ENCODE results near the gene EFCAB7. TPM values are rescaled to one million over a fixed set of nuclear protein-coding genes. Genes with fewer than 3 reads are reported as not detected.
A peak's percentile ranks its signal among the peaks of the same experiment; 100 is the strongest.

The EFCAB7 gene
- total and polyA plus RNA-seq, 2 of the 13 experiments (the other 11 are each of a cell fraction or from before 2014, with no cell fraction given) = 1.7 to 5.4 TPM

DNA sequence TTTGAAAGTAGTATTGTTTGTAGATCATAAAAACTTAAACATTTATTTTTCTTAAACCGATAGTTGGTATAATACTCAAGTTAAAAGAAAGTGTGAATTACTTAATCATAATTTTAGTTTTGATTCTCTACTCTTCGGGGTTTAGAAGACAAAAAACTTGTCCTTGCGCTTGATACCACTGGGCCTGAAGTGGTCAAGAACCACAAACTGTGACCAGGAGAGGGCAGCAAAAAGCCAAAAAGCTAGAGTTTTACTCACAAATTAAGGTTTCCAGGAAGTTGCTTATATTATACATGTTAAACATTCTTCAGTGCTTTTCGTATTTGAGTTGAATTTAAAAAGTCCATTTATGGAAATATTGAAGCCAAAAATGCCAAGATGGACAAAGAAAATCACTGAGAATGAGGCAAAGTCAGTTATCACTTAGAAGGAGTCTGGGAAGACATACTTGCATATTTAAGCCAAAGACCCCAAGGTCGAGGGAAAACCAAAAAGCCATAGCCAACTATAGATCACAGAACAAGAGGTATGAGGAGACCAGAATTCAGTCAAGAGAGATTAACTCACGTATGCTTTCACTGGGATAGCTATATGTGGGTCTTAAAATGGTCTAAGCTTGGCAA is 34.2 kb downstream of the EFCAB7 start:
- Histone ChIP-seq H3K27me3 (ENCODE audit: control insufficient read depth in 1 of 2, insufficient read depth in 2 of 2, low read length in 2 of 2) (no peaks in the 10 kb centered on the region), H3K4me3 (replicated peaks in 1 of 3; ENCODE audit: insufficient read depth in 1 of 3, low read depth in 2 of 3, low read length in 3 of 3) (no peak overlapping the region), H3K4me1 (ENCODE audit: insufficient read depth, low read length) (no peaks in the 10 kb centered on the region), H2AFZ (ENCODE audit: low read length) (no peak overlapping the region), H3K27ac (ENCODE audit: extremely low read length, insufficient read depth, low read length) (no peak overlapping the region), H3K9ac (ENCODE audit: insufficient read depth, low read depth, low read length) (no peak overlapping the region), H3K4me2 (ENCODE audit: low read depth, low read length) (no peak overlapping the region), H3K79me2 (ENCODE audit: insufficient read depth, low read length) (no peaks in the 10 kb centered on the region), H4K20me1 (ENCODE audit: insufficient read depth, low read length) (no peaks in the 10 kb centered on the region), H3K9me3 (ENCODE audit: low read length) (no peaks in the 10 kb centered on the region), H3K36me3 (replicated peaks in 1 of 2; ENCODE audit: control insufficient read depth in 1 of 2, insufficient read depth in 2 of 2, low read length in 2 of 2) (no peaks in the 10 kb centered on the region)
- CTCF ChIA-PET (ENCODE audit: low intra/inter-chr PET ratio, low total read pairs) = interaction anchor here (1.7 kb wide), 1 partner anchor 689 kb away, joined by 12 read pairs; no protein-coding TSS in a partner anchor
- in situ Hi-C loops (cut with HindIII; ENCODE audit: extremely low pct_ligation_motif_present, low pct_unique_long_range_greater_than_20kb) = no loop called here
- ATAC-seq = peak; percentile 73
- intact Hi-C loops (cut with micrococcal nuclease; ENCODE audit: unreplicated experiment) = loop anchor here (1.0 kb wide), 2 partner anchors 580 to 689 kb away; no protein-coding TSS in a partner anchor
- FAIRE-seq = peak; percentile 71
- POLR2A ChIA-PET = no interaction called here
- DNase-seq (ENCODE audit: low spot score) = peak; percentile 24
- BruUV-seq (replicated peaks) = no TSS peak
- 69% methylated on average over 6 of the region's 6 CpGs for WGBS (ENCODE audit: low lambda C conversion rate)
- TF ChIP-seq, protein P1, sequence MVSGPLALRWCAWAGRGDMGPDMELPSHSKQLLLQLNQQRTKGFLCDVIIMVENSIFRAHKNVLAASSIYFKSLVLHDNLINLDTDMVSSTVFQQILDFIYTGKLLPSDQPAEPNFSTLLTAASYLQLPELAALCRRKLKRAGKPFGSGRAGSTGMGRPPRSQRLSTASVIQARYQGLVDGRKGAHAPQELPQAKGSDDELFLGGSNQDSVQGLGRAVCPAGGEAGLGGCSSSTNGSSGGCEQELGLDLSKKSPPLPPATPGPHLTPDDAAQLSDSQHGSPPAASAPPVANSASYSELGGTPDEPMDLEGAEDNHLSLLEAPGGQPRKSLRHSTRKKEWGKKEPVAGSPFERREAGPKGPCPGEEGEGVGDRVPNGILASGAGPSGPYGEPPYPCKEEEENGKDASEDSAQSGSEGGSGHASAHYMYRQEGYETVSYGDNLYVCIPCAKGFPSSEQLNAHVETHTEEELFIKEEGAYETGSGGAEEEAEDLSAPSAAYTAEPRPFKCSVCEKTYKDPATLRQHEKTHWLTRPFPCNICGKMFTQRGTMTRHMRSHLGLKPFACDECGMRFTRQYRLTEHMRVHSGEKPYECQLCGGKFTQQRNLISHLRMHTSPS (CRISPR knock-in tag; IDR thresholded peaks at IDR 0.05; ENCODE audit: low read depth) = no peak
- TF ChIP-seq NFAT5 (CRISPR knock-in tag; IDR thresholded peaks at IDR 0.05) = no peak
- no peak for TF ChIP-seq ZNF253 (CRISPR knock-in tag; IDR thresholded peaks at IDR 0.05; ENCODE audit: borderline replicate concordance)
- TF ChIP-seq, protein P2, sequence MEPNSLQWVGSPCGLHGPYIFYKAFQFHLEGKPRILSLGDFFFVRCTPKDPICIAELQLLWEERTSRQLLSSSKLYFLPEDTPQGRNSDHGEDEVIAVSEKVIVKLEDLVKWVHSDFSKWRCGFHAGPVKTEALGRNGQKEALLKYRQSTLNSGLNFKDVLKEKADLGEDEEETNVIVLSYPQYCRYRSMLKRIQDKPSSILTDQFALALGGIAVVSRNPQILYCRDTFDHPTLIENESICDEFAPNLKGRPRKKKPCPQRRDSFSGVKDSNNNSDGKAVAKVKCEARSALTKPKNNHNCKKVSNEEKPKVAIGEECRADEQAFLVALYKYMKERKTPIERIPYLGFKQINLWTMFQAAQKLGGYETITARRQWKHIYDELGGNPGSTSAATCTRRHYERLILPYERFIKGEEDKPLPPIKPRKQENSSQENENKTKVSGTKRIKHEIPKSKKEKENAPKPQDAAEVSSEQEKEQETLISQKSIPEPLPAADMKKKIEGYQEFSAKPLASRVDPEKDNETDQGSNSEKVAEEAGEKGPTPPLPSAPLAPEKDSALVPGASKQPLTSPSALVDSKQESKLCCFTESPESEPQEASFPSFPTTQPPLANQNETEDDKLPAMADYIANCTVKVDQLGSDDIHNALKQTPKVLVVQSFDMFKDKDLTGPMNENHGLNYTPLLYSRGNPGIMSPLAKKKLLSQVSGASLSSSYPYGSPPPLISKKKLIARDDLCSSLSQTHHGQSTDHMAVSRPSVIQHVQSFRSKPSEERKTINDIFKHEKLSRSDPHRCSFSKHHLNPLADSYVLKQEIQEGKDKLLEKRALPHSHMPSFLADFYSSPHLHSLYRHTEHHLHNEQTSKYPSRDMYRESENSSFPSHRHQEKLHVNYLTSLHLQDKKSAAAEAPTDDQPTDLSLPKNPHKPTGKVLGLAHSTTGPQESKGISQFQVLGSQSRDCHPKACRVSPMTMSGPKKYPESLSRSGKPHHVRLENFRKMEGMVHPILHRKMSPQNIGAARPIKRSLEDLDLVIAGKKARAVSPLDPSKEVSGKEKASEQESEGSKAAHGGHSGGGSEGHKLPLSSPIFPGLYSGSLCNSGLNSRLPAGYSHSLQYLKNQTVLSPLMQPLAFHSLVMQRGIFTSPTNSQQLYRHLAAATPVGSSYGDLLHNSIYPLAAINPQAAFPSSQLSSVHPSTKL (CRISPR knock-in tag; IDR thresholded peaks at IDR 0.05) = no peak
- TF ChIP-seq CCAR2 (optimal IDR thresholded peaks at IDR 0.05; ENCODE audit: low read depth, low read length) = no peak
- TF ChIP-seq FOXK2 (IDR thresholded peaks at IDR 0.05) = no peak
- no peak for TF ChIP-seq TGIF2 (CRISPR knock-in tag; IDR thresholded peaks at IDR 0.05)
- no peak for TF ChIP-seq ZNF709 (CRISPR knock-in tag; IDR thresholded peaks at IDR 0.05)
- TF ChIP-seq, protein P3, sequence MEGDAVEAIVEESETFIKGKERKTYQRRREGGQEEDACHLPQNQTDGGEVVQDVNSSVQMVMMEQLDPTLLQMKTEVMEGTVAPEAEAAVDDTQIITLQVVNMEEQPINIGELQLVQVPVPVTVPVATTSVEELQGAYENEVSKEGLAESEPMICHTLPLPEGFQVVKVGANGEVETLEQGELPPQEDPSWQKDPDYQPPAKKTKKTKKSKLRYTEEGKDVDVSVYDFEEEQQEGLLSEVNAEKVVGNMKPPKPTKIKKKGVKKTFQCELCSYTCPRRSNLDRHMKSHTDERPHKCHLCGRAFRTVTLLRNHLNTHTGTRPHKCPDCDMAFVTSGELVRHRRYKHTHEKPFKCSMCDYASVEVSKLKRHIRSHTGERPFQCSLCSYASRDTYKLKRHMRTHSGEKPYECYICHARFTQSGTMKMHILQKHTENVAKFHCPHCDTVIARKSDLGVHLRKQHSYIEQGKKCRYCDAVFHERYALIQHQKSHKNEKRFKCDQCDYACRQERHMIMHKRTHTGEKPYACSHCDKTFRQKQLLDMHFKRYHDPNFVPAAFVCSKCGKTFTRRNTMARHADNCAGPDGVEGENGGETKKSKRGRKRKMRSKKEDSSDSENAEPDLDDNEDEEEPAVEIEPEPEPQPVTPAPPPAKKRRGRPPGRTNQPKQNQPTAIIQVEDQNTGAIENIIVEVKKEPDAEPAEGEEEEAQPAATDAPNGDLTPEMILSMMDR (CRISPR knock-in tag; IDR thresholded peaks at IDR 0.05) = peak; percentile 62
- TF ChIP-seq SMC3 (IDR thresholded peaks at IDR 0.05; ENCODE audit: low read length) = peak; percentile 51; the same call in 1 of the 2 replicates
- peak; percentile 28; the same call in 1 of the 2 replicates for TF ChIP-seq ELF1 (CRISPR knock-in tag; IDR thresholded peaks at IDR 0.05)
